HL-60 (cell line): ENCODE measurements around the gene HMGXB4.

Source experiments
- DNase-seq, 2 experiments: peaks; one replicate each; pipeline ENCODE4 v3.0.0-alpha.2; 2010 to 2020; ENCODE audit warnings: low read depth in 1 of 2, low spot score in 1 of 2
- H3K27ac ChIP-seq: fragments of 250-450 bp; sonication (Bioruptor Pico); replicated peaks from 2 replicates; pipeline ENCODE4 v1.5.1; 2020; ENCODE audit warnings: mild to moderate bottlenecking, moderate library complexity
- H3K27me3 ChIP-seq: fragments of 250-450 bp; sonication (Bioruptor Pico); 2 replicates; pipeline ENCODE4 v1.5.1; 2021; ENCODE audit warnings: mild to moderate bottlenecking, moderate library complexity; ENCODE audit not compliant: insufficient read depth, poor library complexity, severe bottlenecking
- H3K4me3 ChIP-seq: replicated peaks from 2 replicates; pipeline ENCODE4 v1.5.1; 2011; ENCODE audit warnings: mild to moderate bottlenecking, control low read depth, low read length; ENCODE audit not compliant: insufficient read depth
- CTCF ChIP-seq: IDR thresholded peaks from one replicate; pipeline ENCODE4 v1.5.1; 2011; ENCODE audit warnings: low read length, control low read depth, inconsistent platforms; ENCODE audit not compliant: insufficient read depth
- GABPA ChIP-seq: IDR thresholded peaks from 2 replicates; pipeline ENCODE4 v1.6.1; 2012; ENCODE audit warnings: low read depth
- POLR2AphosphoS5 ChIP-seq: IDR thresholded peaks from 2 replicates; pipeline ENCODE4 v1.6.1; 2012; ENCODE audit warnings: low read depth
- REST ChIP-seq: IDR thresholded peaks from 2 replicates; pipeline ENCODE4 v1.6.1; 2012; ENCODE audit warnings: low read depth; ENCODE audit not compliant: insufficient replicate concordance
- SPI1 ChIP-seq: IDR thresholded peaks from 2 replicates; pipeline ENCODE4 v1.6.1; 2012; ENCODE audit warnings: low read depth, mild to moderate bottlenecking, borderline replicate concordance

The HMGXB4 gene

GRCh38 chr22:35288116-35288515 is 30.8 kb downstream of the HMGXB4 start:
- no peak overlapping the region for H3K27ac ChIP-seq
- no peak for DNase-seq
- TF ChIP-seq REST (no peak), POLR2AphosphoS5 (no peak), GABPA (no peak), SPI1 (no peak), CTCF (no peak)
- H3K27me3 ChIP-seq: no peaks in the 10 kb centered on the region
- H3K4me3 ChIP-seq: no peak overlapping the region

- Histone ChIP-seq H3K27ac (no peak overlapping the region), H3K27me3 (no peaks in the 10 kb centered on the region), H3K4me3 (no peak overlapping the region)
- DNase-seq: no peak
- no peak for TF ChIP-seq CTCF
Observed at GRCh38 chr22:35292786-35293185, 35.5 kb downstream of the HMGXB4 start.

- TF ChIP-seq SPI1: no peak
- no peak for TF ChIP-seq CTCF
- TF ChIP-seq GABPA: no peak
- no peak for TF ChIP-seq POLR2AphosphoS5
- no peak for TF ChIP-seq REST
- H3K27me3 ChIP-seq: no peaks in the 10 kb centered on the region
- no peak overlapping the region for H3K27ac ChIP-seq
- no peak overlapping the region for H3K4me3 ChIP-seq
- DNase-seq: no peak
Observed at GRCh38 chr22:35296051-35296450, 38.8 kb downstream of the HMGXB4 start.

- Histone ChIP-seq H3K27ac (peak overlapping the region; percentile 78), H3K4me3 (peak overlapping the region; percentile 84), H3K27me3 (no peaks in the 10 kb centered on the region)
- DNase-seq: peak in 1 of 2 experiments; percentile 13
- TF ChIP-seq CTCF: no peak
- no peak for TF ChIP-seq GABPA
- TF ChIP-seq POLR2AphosphoS5: no peak
- no peak for TF ChIP-seq SPI1
- TF ChIP-seq REST: no peak
Observed at GRCh38 chr22:35299217-35299672, 42.0 kb downstream of the HMGXB4 start.
